B cell (primary cell): ENCODE results near the gene ARHGAP26. TPM values are rescaled to one million over a fixed set of nuclear protein-coding genes. Genes with fewer than 3 reads are reported as not detected.

Source experiments
- ATAC-seq: fragments of 200-7000 bp; cut with Tn5 transposase; one replicate; pipeline ENCODE4 v1.10.0; 2021; ENCODE audit warnings: low read depth, mild to moderate bottlenecking, moderate number of reproducible peaks, moderate library complexity
- CTCF ChIA-PET: fragments of 350-600 bp; sonication (Branson Sonifier 250); formaldehyde crosslinking; loops from one replicate; lab custom pipeline; 2021; ENCODE audit warnings: antibody characterized with exemption, inconsistent platforms; lab: Charles Lee
- POLR2A ChIA-PET: fragments of 350-600 bp; sonication (Branson Sonifier 250); formaldehyde crosslinking; loops from one replicate; lab custom pipeline; 2021; ENCODE audit warnings: antibody characterized with exemption; lab: Charles Lee
- DNase-seq: peaks from one replicate; pipeline ENCODE4 v3.0.0; 2013
- H2AFZ ChIP-seq: 2 replicates; pipeline ENCODE4 v1.6.1; 2012; ENCODE audit warnings: mild to moderate bottlenecking, low read depth, low read length; ENCODE audit not compliant: insufficient read depth, poor library complexity, severe bottlenecking
- H3K27ac ChIP-seq, 2 donors: 1 replicate in 1 of 2; 2 replicates in 1 of 2; pipeline ENCODE4 v1.5.1; 2012 to 2013; ENCODE audit warnings: low read length in 2 of 2, mild to moderate bottlenecking in 2 of 2, moderate library complexity in 1 of 2
- H3K27me3 ChIP-seq, 4 experiments: fragments of 200-600 bp in 1 of 4; sonication (generic) in 1 of 4; replicated peaks in 1 of 4; 1 replicate in 2 of 4; 2 replicates in 2 of 4; pipeline versions ENCODE4 v1.6.1 to v1.7.0; 2013 to 2016; ENCODE audit warnings: low read length in 3 of 4, mild to moderate bottlenecking in 2 of 4, mixed read lengths in 1 of 4, moderate library complexity in 1 of 4; ENCODE audit not compliant: insufficient read depth in 4 of 4, control insufficient read depth in 3 of 4; ENCODE audit errors: control extremely low read depth in 1 of 4
- H3K36me3 ChIP-seq, 2 experiments: replicated peaks in 1 of 2; 1 replicate in 1 of 2; 2 replicates in 1 of 2; pipeline versions ENCODE4 v1.6.1 to v1.7.1; 2013; ENCODE audit warnings: low read length in 1 of 2; ENCODE audit not compliant: insufficient read depth in 2 of 2, control insufficient read depth in 1 of 2; ENCODE audit errors: control extremely low read depth in 1 of 2, extremely low read depth in 1 of 2
- H3K4me1 ChIP-seq, 2 donors: fragments of 200-600 bp in 1 of 2; sonication (generic) in 1 of 2; 1 replicate in 1 of 2; 2 replicates in 1 of 2; pipeline versions ENCODE4 v1.5.1 to v1.6.1; 2013 to 2017; ENCODE audit warnings: low read length in 2 of 2; ENCODE audit not compliant: control insufficient read depth in 2 of 2, insufficient read depth in 2 of 2
- H3K4me2 ChIP-seq: replicated peaks from 2 replicates; pipeline ENCODE3; 2012; ENCODE audit warnings: mild to moderate bottlenecking, low read depth, low read length; ENCODE audit not compliant: poor library complexity, severe bottlenecking
- H3K4me3 ChIP-seq, 5 experiments: fragments of 200-600 bp in 1 of 5; sonication (generic) in 1 of 5; 1 replicate in 3 of 5; 2 replicates in 2 of 5; pipeline versions ENCODE4 v1.5.1 to v1.7.0; 2011 to 2016; ENCODE audit warnings: low read length in 4 of 5, mild to moderate bottlenecking in 4 of 5, low read depth in 2 of 5, control low read depth in 1 of 5, moderate library complexity in 1 of 5; ENCODE audit not compliant: insufficient read depth in 1 of 5; ENCODE audit errors: control extremely low read depth in 1 of 5, extremely low read depth in 1 of 5
- H3K79me2 ChIP-seq: fragments of 200-600 bp; sonication (generic); one replicate; pipeline ENCODE4 v1.6.0; 2016; ENCODE audit warnings: low read length; ENCODE audit not compliant: control insufficient read depth, insufficient read depth
- H3K9ac ChIP-seq: fragments of 200-600 bp; sonication (generic); 2 replicates; pipeline ENCODE4 v1.6.1; 2017; ENCODE audit warnings: mild to moderate bottlenecking, low read length, moderate library complexity
- H3K9me3 ChIP-seq, 3 donors: one replicate each; pipeline versions ENCODE4 v1.6.1 to v1.7.1; 2013; ENCODE audit warnings: low read length in 2 of 3; ENCODE audit not compliant: control insufficient read depth in 2 of 3, insufficient read depth in 1 of 3; ENCODE audit errors: control extremely low read depth in 1 of 3
- H4K20me1 ChIP-seq: 2 replicates; pipeline ENCODE4 v1.6.0; 2012; ENCODE audit warnings: mild to moderate bottlenecking, low read length; ENCODE audit not compliant: insufficient read depth, control insufficient read depth, poor library complexity, severe bottlenecking
- H3K27ac Mint-ChIP-seq: one replicate; pipeline ENCODE4 v1.8.0; 2021; ENCODE audit warnings: mixed read lengths
- H3K27me3 Mint-ChIP-seq: one replicate; pipeline ENCODE4 v1.8.0; 2021; ENCODE audit warnings: mixed read lengths
- H3K4me1 Mint-ChIP-seq: one replicate; pipeline ENCODE4 v1.8.0; 2021; ENCODE audit warnings: mixed read lengths
- H3K4me3 Mint-ChIP-seq: one replicate; pipeline ENCODE4 v1.8.0; 2021; ENCODE audit warnings: mixed read lengths
- H3K9me3 Mint-ChIP-seq: one replicate; pipeline ENCODE4 v1.8.0; 2022; ENCODE audit warnings: mixed read lengths; ENCODE audit not compliant: insufficient read depth
- EZH2 ChIP-seq: IDR thresholded peaks from 2 replicates; pipeline ENCODE4 v1.6.1; 2012; ENCODE audit warnings: borderline replicate concordance, low read depth, mild to moderate bottlenecking, moderate library complexity, low read length; ENCODE audit not compliant: insufficient read depth, poor library complexity, severe bottlenecking
- WGBS: methylation state at CpG from one replicate; pipeline ENCODE4 v1.1.5; 2013; ENCODE audit warnings: missing lambda C conversion rate; ENCODE audit not compliant: insufficient coverage; 5-methylcytosine and 5-hydroxymethylcytosine counted together
- intact Hi-C: fragments of 100-400 bp; cut with micrococcal nuclease; formaldehyde crosslinking; loops from one replicate; pipeline ENCODE4 v1.10.0; 2022
- polyA plus RNA-seq: library from polyadenylated mRNA; depleted of rRNA; stranded (reverse); fragments of >200 nt; gene quantifications from 2 replicates; pipeline ENCODE4 v1.2.3, GENCODE V29; 2012
- total RNA-seq, 2 donors: library from RNA; stranded (reverse); fragments of 120-200 nt in 1 of 2; gene quantifications; 1 replicate in 1 of 2; 2 replicates in 1 of 2; pipeline versions ENCODE4 v1.2.3 to v1.2.4, GENCODE V29; 2013 to 2022
- TF ChIP-seq, protein P1 (sequence below): fragments of 200-600 bp; IDR thresholded peaks from one replicate; pipeline ENCODE4 v1.8.0; 2022; ENCODE audit warnings: antibody characterized with exemption, mild to moderate bottlenecking

Gene ARHGAP26
- total and polyA plus RNA-seq, 2 donors (not counting 1 experiment from before 2014, with no cell fraction given) = 1.8 to 22.5 TPM

DNA sequence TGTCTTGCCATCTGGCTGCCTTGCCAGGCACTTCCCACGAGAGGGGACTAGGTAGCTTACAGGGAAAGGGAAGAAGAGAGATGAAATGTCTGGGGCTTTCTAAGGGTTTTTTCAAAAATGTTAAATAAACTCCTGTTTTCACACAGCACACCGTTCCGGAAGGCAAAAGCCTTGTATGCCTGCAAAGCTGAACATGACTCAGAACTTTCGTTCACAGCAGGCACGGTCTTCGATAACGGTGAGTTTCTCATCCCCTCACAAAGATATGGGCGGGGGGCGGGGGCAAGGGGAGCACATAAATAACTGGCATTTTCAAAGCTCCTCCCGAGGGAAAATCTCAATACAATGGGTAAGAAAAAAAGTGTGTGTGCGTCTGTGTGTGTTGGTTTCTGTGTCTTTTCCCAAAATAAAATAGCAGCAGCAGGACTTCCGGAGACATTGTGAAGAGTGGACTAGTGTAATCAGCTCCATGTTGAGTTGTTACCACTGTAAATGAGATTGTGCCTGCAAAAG lies 443.7 kb downstream of the ARHGAP26 start:
- Histone ChIP-seq H3K4me1 (no peaks in the 10 kb centered on the region), H3K27me3 (no peaks in the 10 kb centered on the region), H3K9ac (no peak overlapping the region), H3K4me3 (no peak overlapping the region), H3K27ac (no peak overlapping the region), H3K4me2 (no peak overlapping the region), H3K36me3 (peaks cover 2 to 4% of the 10 kb centered on the region in 2 experiments), H2AFZ (no peak overlapping the region), H3K79me2 (no peaks in the 10 kb centered on the region), H4K20me1 (no peaks in the 10 kb centered on the region), H3K9me3 (no peaks in the 10 kb centered on the region)
- peaks cover 16% of the 10 kb centered on the region for H3K4me1 Mint-ChIP-seq
- TF ChIP-seq, protein P1, sequence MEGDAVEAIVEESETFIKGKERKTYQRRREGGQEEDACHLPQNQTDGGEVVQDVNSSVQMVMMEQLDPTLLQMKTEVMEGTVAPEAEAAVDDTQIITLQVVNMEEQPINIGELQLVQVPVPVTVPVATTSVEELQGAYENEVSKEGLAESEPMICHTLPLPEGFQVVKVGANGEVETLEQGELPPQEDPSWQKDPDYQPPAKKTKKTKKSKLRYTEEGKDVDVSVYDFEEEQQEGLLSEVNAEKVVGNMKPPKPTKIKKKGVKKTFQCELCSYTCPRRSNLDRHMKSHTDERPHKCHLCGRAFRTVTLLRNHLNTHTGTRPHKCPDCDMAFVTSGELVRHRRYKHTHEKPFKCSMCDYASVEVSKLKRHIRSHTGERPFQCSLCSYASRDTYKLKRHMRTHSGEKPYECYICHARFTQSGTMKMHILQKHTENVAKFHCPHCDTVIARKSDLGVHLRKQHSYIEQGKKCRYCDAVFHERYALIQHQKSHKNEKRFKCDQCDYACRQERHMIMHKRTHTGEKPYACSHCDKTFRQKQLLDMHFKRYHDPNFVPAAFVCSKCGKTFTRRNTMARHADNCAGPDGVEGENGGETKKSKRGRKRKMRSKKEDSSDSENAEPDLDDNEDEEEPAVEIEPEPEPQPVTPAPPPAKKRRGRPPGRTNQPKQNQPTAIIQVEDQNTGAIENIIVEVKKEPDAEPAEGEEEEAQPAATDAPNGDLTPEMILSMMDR = no peak
- TF ChIP-seq EZH2 = no peak
- DNase-seq (no peak), ATAC-seq (no peak)
- no peaks in the 10 kb centered on the region for H3K27me3 Mint-ChIP-seq
- CTCF ChIA-PET = interaction anchor here (0.7 to 0.8 kb wide), 2 partner anchors 9 to 18 kb away, joined by 3 read pairs; no protein-coding TSS in a partner anchor
- no peak overlapping the region for H3K27ac Mint-ChIP-seq
- POLR2A ChIA-PET = no interaction called here
- peak overlapping the region; percentile 2 for H3K4me3 Mint-ChIP-seq
- intact Hi-C loops = no loop called here
- WGBS = 83% methylated on average over 1 of the region's 12 CpGs
- H3K9me3 Mint-ChIP-seq = no peaks in the 10 kb centered on the region

DNA sequence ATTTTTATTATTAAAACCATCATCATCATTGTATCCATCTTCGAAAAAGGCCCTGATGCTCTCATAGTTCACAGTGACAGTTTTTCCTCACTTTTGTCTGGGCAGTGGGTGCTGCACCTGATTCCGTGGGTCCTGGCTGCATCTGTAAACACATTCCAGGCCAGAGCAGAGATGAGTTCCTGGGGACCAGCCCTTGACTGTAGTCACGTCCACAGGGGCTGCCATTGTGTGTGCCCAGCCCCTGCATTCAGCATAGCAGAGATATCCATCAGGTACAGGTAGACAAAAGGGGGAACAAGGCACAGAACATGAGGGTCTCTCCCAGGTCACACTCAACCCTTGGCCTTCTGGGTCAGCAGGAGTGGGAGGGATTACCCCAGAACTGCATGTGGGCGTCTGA lies 444.3 kb downstream of the ARHGAP26 start:
- 100% methylated on average over 4 of the region's 4 CpGs for WGBS
- no peak for ATAC-seq
- no peaks in the 10 kb centered on the region for H3K79me2 ChIP-seq
- H3K36me3 ChIP-seq = peaks cover 2 to 4% of the 10 kb centered on the region in 2 experiments
- no peak overlapping the region for H3K9ac ChIP-seq
- no peak for DNase-seq
- POLR2A ChIA-PET = no interaction called here
- no peaks in the 10 kb centered on the region for H3K9me3 Mint-ChIP-seq
- no peak overlapping the region for H2AFZ ChIP-seq
- CTCF ChIA-PET = no interaction called here
- H3K27ac Mint-ChIP-seq = no peak overlapping the region
- no peak overlapping the region for H3K4me3 Mint-ChIP-seq
- no peaks in the 10 kb centered on the region for H4K20me1 ChIP-seq
- H3K27me3 Mint-ChIP-seq = no peaks in the 10 kb centered on the region
- H3K4me1 ChIP-seq = no peaks in the 10 kb centered on the region
- H3K4me3 ChIP-seq = no peak overlapping the region
- no peaks in the 10 kb centered on the region for H3K27me3 ChIP-seq
- H3K27ac ChIP-seq = no peak overlapping the region
- no peak for TF ChIP-seq EZH2
- TF ChIP-seq, protein P1 = no peak
- intact Hi-C loops = no loop called here
- H3K4me2 ChIP-seq = no peak overlapping the region
- H3K4me1 Mint-ChIP-seq = peaks cover 16% of the 10 kb centered on the region
- no peaks in the 10 kb centered on the region for H3K9me3 ChIP-seq
